NCI-H1417 treated with DMSO at 0.1 percent for 48 hours (cell line): Measurements from ENCODE around the gene TNFRSF8.

Source experiments
- DNase-seq: peaks from one replicate; lab custom pipeline; 2025; lab: John Stamatoyannopoulos, UW

Gene TNFRSF8

DNA sequence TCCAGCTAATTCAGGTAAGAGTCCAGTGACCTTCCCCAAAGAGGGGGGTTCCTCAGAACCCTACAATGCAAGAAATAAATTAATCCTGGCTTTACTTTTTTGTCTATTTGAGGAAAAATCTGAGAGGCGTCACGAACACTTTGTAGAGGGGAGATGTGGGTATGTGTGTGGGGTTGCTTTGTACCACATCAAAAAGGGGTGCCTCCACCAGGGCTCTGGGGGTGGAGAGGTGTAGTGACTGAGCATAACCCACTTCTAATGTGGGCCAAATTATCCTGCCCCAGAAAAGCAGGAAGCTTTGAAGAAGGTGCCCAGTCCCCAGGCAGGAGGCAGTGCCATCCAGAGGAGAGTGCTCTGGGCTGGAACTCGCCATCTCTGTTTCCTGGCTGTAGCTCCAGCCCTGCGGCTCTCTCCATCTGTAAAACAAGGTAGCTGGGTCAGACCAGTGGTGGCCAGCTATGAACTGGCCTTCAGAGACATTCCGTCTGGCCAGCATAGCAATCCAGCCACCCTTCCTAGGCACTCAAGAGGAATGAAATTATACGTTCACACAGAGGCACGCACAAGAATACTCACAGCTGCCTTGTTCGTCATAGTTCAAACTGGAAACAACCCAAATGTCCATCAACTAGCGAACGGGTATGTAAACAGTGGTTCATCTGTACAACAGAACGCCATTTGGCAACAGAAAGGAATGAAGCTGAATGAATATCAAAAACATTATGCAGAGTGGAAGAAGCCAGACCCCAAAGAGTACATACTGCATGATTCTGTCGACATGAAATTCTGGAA is 58.3 kb downstream of the TNFRSF8 start:
- no peak for DNase-seq

- DNase-seq = no peak
These were observed 60.1 kb downstream of the TNFRSF8 start for GRCh38 chr1:12123172-12123571.

GRCh38 chr1:12124693-12125421 is 61.8 kb downstream of the TNFRSF8 start:
- peak; percentile 2 for DNase-seq

DNA sequence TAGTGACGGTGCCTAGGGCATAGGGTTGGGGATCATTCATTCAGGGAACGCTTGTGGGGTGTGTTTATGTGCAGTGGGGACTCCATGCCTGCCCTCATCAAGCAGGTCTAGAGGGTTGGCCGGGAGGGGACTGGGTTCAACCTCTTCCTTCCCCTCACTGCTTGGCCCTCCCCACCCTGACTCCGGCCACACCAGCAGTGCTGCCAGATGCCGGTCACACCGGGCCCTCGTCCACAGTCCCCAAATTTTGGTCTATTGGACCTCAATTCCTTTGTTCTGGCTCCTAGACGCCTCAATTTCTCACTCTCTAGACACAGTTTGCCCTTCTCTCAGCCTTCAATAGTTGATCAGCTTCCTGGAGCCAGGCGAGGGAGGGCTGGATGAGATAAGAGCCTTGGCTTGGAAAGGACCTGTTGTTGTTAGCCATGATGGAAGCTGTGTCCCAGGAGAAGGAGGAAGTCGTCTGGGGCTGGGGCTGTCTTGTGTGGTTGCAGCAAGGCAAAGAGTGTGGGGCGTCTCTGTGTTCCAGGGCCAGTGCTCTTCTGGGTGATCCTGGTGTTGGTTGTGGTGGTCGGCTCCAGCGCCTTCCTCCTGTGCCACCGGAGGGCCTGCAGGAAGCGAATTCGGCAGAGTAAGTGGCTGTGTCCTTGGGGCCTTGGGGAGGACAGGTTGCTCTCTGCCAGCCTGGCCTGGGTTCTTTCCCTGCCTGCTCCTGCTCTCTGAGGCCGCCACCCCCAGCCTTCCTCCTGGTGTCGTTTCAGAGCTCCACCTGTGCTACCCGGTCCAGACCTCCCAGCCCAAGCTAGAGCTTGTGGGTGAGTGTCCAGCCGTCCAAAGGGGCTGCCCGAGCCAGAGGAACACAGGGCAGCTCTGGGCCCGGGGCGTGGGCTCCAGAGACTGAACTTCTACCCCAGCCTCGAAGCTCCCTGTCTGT is 62.6 kb downstream of the TNFRSF8 start:
- no peak for DNase-seq

DNA sequence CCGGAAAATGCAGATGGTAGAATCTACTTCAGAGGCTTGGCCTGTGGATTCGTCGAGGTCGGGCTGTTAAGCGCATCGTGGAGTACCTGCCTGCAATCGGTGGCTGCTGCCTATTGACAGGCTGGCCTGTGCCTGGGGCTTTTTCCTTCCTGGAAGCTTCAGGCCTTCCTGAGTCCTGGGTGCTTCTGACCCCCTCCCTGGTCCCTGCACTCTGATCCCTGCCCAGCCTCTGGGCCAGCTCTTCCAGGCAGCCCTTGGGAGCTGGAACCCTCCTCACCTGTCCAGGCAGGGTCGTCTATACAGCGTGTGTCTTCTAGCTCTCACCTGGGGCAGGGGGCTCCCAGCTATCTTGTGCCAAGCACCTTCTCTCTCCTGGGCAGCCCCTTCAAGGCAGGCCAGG is 63.7 kb downstream of the TNFRSF8 start:
- DNase-seq = no peak

DNA sequence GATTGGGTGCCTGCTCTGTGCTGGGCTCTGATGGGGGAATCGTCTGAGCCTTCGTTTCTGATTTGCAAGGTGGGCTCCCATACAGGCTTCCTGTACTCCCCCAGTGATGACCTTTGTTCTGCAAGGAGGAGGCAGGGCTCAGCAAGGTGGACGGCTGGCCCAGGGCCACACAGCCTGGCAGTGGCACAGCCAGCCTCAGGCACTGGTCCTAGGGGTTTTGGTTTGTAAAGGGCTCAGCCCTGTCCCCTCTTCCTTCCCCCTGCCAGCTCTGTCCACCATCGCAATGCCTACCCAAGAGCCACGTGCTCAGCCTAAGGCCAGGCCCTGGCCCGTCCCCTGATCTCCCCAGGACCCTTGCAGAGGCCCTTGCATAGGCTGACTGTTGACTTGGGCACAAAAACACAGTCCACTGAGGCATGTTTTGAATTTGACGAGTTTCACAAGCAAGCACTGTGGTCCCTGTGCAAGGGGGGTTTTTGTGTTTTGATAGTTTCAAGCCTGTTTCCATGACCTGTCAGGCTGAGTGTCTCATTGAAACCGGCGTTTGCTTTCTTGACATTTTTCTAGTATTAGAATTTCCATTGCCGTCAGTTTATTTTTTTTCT is 64.2 kb downstream of the TNFRSF8 start:
- DNase-seq = no peak

GRCh38 chr1:12128120-12128519 is 65.0 kb downstream of the TNFRSF8 start:
- DNase-seq = no peak

DNA sequence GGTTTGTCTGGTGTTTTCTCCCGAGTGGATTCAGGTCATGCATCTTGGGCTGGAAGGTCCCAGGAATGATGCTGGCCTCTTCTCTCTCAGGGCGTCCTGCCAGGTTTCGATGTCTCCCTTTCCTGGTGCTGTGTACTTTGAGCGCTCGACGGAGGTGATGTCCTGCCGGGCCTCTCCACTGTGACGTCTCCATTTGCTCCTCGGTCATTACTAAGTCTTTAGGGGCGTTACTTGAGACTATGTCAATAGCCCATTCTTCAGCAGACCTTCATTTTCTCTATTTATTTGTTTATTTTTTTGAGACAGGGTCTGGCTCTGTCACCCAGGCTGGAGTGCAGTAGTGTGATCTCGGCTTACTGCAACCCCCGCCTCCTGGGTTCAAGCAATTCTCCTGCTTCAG is 66.5 kb downstream of the TNFRSF8 start:
- no peak for DNase-seq

DNA sequence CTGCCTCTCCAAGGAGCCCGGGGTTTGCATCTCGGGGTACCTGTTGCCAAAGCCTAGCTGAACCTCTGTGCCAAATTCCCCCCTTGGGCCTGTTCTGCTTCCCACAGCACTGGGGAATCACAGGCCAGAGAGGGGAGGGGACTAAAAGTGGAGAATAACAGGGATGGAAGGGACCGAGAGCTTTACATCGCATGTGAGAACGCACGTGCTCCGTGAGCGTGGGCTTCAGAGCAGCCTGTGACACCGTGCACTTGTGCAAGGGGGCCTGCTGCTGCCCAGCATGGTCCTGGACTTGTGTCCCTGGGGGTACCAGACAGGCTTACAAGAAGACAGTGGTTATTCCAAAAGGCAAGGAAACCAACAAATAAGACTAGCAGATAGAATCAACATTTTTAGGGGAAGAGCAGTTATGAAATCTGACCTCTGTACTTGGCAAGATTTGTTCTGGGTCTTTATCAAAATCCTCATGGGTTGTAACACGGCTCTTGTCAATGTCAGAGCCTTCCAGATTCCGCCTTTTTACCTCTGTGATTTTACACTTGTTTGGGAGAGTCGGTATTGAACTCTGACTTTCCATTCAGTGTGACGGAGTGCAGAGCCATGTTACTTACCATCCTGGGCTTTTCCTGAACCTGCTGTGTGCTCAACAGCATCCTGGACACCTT is 67.5 kb downstream of the TNFRSF8 start:
- DNase-seq = no peak

DNA sequence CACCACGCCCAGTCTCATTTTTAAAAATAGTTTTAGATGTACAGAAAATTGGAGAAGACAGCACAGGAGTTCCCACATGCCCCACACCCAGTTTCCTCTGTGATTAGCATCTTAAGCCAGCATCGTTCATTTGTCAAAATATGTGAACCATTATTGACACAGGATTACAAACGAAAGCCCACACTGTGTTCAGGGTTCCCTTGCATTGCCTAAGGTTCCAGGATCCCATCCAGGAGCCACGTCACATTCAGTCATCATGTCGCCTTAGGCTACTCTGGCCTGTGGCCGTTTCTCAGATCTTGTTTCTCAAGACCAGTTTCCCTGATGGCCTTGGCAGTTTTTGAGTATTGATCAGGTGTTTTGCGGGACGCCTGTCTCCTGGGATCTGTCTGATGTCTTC is 69.0 kb downstream of the TNFRSF8 start:
- DNase-seq = no peak

- no peak for DNase-seq
These were observed 71.6 kb downstream of the TNFRSF8 start for GRCh38 chr1:12134716-12135115.

- DNase-seq = no peak
These were observed 72.5 kb downstream of the TNFRSF8 start for GRCh38 chr1:12135612-12136011.

DNA sequence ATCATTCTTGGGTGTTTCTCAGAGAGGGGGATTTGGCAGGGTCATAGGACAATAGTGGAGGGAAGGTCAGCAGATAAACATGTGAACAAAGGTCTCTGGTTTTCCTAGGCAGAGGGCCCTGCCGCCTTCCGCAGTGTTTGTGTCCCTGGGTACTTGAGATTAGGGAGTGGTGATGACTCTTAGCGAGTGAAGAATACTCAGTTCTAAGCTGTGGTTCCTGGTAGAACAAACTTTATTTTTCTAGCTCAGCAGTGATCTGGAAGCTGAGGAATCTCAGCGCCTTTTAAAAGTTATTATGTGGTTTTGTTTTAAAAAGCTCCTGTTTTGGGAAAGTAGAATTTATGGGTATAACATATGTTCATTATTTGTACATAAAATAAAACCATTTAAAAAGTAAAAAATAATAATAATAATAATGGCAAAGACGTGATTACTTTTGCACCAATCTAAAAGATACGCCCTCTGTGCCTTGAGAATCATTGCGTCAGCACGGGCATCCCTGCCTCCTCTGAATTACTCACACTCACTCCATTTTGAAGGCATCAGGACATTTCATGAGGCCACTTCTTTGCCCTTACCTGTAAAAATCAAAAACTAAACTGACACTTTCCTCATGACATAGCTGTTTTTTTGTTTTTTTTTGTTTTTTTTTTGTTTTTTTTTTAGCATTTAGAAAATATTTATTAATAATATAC is 74.0 kb downstream of the TNFRSF8 start:
- DNase-seq = no peak

DNA sequence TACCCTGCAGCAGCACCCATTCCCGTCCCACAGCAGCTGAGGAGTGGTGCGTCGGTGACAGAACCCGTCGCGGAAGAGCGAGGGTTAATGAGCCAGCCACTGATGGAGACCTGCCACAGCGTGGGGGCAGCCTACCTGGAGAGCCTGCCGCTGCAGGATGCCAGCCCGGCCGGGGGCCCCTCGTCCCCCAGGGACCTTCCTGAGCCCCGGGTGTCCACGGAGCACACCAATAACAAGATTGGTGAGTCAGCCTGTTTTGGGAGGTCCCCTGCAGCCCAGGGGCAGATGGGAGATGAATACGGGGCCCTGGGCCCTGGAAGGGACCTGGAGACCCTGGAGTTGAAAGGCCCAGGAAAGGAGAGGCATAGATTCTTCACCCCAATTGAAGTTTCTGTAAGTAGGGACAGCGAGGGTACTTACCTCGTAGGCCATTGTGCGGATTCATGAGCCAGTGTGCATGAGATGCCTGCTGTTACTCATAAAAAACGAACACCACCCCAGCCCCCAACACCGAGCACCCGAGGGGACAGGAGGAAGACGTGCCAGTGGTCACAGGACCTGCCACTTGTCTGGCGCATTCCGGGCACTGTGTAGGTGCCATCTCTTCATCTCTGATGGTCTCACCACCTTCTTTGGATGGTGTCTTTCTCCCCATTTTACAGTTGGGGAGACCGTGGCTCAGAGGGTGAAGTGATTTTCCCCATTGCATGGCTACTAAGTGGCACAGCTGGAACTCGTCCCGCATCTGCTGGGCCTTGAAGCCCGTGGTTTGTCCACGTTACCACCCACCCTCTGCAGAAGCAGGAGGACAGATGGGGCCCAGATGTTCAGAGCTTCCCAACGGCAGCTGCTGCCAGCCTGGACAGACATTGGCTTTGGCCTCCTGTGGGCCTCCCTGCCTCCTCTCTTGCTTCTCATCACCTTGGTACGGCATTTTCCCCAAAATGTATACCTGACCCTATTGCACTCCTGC is 75.4 kb downstream of the TNFRSF8 start:
- DNase-seq = no peak

GRCh38 chr1:12140016-12140415 is 76.9 kb downstream of the TNFRSF8 start:
- DNase-seq = no peak

DNA sequence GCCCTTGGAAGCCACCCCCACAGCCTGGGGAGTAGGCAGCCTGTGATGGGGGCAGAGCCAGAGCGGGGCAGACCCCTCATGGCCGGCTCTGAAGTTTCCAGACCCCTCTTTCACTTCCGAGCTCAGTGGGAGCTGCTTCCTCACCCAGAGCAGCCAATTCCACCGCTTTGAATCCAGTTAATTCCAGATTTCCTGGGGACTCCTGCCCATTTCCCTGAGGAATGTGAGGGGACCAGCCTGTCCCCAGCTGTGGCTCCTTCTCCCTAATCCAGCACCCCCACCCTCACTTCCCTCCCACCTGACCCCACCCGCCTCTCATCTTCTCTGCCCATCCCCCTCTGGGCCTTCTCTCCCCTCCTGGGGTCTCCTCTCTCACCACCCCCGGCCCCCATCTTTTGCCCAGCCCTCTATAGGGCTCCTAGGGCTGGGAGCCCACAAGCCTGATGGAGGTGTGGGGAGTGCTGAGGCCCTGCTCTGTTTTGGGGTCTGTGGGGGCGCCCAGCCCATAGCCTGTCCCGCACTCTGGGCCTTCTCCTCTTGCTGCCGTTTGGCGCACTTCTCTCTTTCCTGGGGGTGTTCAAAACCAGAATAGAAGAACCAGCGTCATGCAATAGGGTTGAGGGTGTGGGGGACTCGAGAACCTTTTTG is 77.5 kb downstream of the TNFRSF8 start:
- no peak for DNase-seq

DNA sequence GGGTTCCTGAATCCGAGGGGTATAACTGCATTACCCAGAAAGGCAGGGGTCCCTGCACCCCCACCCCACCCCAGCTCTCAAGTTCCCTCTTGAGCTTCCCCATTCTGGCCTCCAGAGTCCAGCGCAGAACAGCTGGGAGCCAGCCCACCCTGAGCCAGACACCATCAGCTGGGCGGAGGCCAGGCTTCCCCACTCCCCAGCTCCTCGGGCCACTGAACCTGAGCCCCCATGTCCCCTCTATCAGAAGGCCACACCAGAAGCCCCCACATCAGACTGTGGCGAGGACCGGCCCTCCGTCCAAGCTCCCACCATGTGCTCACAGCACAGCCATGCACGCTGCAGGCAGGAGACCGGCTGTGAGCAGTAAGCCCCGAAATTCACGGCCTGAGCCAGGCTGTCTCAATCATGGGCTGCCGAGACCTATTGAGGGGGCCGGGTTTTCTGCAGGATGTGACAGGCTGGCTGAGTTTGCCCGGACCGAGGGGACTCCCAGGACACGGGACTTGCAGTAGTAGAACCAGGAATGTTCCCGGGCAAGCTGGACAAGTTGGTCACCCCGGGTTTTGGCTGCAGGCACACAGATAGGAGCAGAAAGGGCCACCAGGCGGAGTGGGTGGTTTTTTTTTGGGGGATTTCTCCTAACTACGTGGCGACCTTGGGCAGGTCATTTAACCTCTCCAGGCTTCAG is 78.2 kb downstream of the TNFRSF8 start:
- no peak for DNase-seq

- DNase-seq = no peak
These were observed 79.2 kb downstream of the TNFRSF8 start for GRCh38 chr1:12142141-12142823.
